Measurements from ENCODE around the gene ATP13A5. TPM values are rescaled to one million over a fixed set of nuclear protein-coding genes. Genes with fewer than 3 reads are reported as not detected.

Gene ATP13A5
- total RNA-seq, 2 donors from 2014 or later, result not detected

- Histone ChIP-seq H3K27me3 (no peaks in the 10 kb centered on the region), H3K4me1 (peaks cover 6% of the 10 kb centered on the region), H3K27ac (no peak overlapping the region), H3K4me3 (no peak overlapping the region), H3K9me3 (no peaks in the 10 kb centered on the region), H3K36me3 (replicated peaks in 1 of 2; ENCODE audit: insufficient read depth in 1 of 2, low read depth in 2 of 2) (no peaks in the 10 kb centered on the region)
- intact Hi-C loops (cut with DNase I), result no loop called here
- TF ChIP-seq CTCF (IDR thresholded peaks at IDR 0.05) (no peak), POLR2A (IDR thresholded peaks at IDR 0.05) (no peak)
- DNase-seq, result no peak
- 60 to 67% methylated on average over 5 of the region's 5 CpGs for WGBS, 2 donors
- ATAC-seq, result no peak
These were observed 141.5 kb downstream of the ATP13A5 start for GRCh38 chr3:193237030-193237429.

- TF ChIP-seq CTCF (IDR thresholded peaks at IDR 0.05), result no peak
- no peak for TF ChIP-seq POLR2A (IDR thresholded peaks at IDR 0.05)
- ATAC-seq (no peak), DNase-seq (no peak)
- Histone ChIP-seq H3K27me3 (no peaks in the 10 kb centered on the region), H3K9me3 (no peaks in the 10 kb centered on the region), H3K4me3 (no peak overlapping the region), H3K36me3 (replicated peaks in 1 of 2; ENCODE audit: insufficient read depth in 1 of 2, low read depth in 2 of 2) (no peaks in the 10 kb centered on the region), H3K4me1 (peaks cover 5% of the 10 kb centered on the region), H3K27ac (no peak overlapping the region)
- intact Hi-C loops (cut with DNase I), result no loop called here
- WGBS, 2 donors, result 20 to 22% methylated on average over 4 of the region's 4 CpGs
These were observed 142.0 kb downstream of the ATP13A5 start for GRCh38 chr3:193236599-193236998.

- Histone ChIP-seq H3K36me3 (replicated peaks in 1 of 2; ENCODE audit: insufficient read depth in 1 of 2, low read depth in 2 of 2) (no peaks in the 10 kb centered on the region), H3K9me3 (no peaks in the 10 kb centered on the region), H3K27ac (no peak overlapping the region), H3K4me3 (no peak overlapping the region), H3K4me1 (no peaks in the 10 kb centered on the region), H3K27me3 (no peaks in the 10 kb centered on the region)
- DNase-seq (no peak), ATAC-seq (no peak)
- WGBS, 2 donors, result 74 to 83% methylated on average over 6 of the region's 6 CpGs
- TF ChIP-seq CTCF (IDR thresholded peaks at IDR 0.05) (no peak), POLR2A (IDR thresholded peaks at IDR 0.05) (no peak)
- intact Hi-C loops (cut with DNase I), result no loop called here
These were observed 147.4 kb downstream of the ATP13A5 start for GRCh38 chr3:193231201-193231600.

GRCh38 chr3:193230610-193231009 lies 147.9 kb downstream of the ATP13A5 start:
- Histone ChIP-seq H3K27me3 (no peaks in the 10 kb centered on the region), H3K9me3 (no peaks in the 10 kb centered on the region), H3K4me3 (no peak overlapping the region), H3K27ac (no peak overlapping the region), H3K4me1 (no peaks in the 10 kb centered on the region), H3K36me3 (replicated peaks in 1 of 2; ENCODE audit: insufficient read depth in 1 of 2, low read depth in 2 of 2) (no peaks in the 10 kb centered on the region)
- 71 to 79% methylated on average over 4 of the region's 4 CpGs for WGBS, 2 donors
- intact Hi-C loops (cut with DNase I), result no loop called here
- ATAC-seq (no peak), DNase-seq (no peak)
- TF ChIP-seq CTCF (IDR thresholded peaks at IDR 0.05), result no peak
- TF ChIP-seq POLR2A (IDR thresholded peaks at IDR 0.05), result no peak

GRCh38 chr3:193229851-193230420 lies 148.6 kb downstream of the ATP13A5 start:
- no peaks in the 10 kb centered on the region for H3K9me3 ChIP-seq
- TF ChIP-seq POLR2A (IDR thresholded peaks at IDR 0.05) (no peak), CTCF (IDR thresholded peaks at IDR 0.05) (no peak)
- ATAC-seq (no peak), DNase-seq (no peak)
- no peak overlapping the region for H3K4me3 ChIP-seq
- intact Hi-C loops (cut with DNase I), result no loop called here
- H3K27me3 ChIP-seq, result no peaks in the 10 kb centered on the region
- H3K36me3 ChIP-seq (replicated peaks in 1 of 2; ENCODE audit: insufficient read depth in 1 of 2, low read depth in 2 of 2), result no peaks in the 10 kb centered on the region
- H3K27ac ChIP-seq, result no peak overlapping the region
- WGBS, 2 donors, result 76 to 82% methylated on average over 4 of the region's 4 CpGs
- no peaks in the 10 kb centered on the region for H3K4me1 ChIP-seq

Data from body of pancreas (tissue), 4 donors.